Loucy (cell line): Measurements from ENCODE around the gene NADSYN1.

ENCODE experiments used
- EZH2phosphoT487 ChIP-seq: fragments of 200-600 bp; IDR thresholded peaks from 2 replicates; pipeline ENCODE4 v1.6.1; 2018; ENCODE audit warnings: antibody characterized with exemption, mild to moderate bottlenecking, moderate library complexity, borderline replicate concordance
- TF ChIP-seq, protein P1 (sequence below): fragments of 200-600 bp; sonication (generic); conservative IDR thresholded peaks from 2 replicates; pipeline ENCODE4 v1.5.1; 2014; ENCODE audit warnings: mild to moderate bottlenecking, antibody characterized with exemption, low read length

DNA sequence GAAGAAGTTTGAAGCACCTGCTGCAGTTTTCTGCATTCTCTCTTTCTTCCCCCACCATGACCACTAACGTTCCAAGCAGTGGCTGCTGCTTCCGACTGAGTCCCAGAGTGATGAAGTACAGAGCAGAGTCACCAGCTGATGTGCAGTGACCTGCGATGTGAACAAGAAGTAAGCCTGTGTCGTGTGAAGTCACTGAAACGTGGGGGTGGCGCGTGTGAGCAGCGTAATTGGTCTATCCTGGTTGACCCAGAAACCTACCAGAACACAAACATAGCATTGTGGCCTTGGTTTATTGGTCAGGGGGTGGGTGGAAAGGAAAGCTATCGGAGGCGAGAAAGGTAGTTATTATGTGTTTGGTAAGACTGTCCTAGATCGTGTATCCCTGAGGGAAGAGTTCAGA, 77.6 kb downstream of the NADSYN1 start:
- TF ChIP-seq, protein P1, sequence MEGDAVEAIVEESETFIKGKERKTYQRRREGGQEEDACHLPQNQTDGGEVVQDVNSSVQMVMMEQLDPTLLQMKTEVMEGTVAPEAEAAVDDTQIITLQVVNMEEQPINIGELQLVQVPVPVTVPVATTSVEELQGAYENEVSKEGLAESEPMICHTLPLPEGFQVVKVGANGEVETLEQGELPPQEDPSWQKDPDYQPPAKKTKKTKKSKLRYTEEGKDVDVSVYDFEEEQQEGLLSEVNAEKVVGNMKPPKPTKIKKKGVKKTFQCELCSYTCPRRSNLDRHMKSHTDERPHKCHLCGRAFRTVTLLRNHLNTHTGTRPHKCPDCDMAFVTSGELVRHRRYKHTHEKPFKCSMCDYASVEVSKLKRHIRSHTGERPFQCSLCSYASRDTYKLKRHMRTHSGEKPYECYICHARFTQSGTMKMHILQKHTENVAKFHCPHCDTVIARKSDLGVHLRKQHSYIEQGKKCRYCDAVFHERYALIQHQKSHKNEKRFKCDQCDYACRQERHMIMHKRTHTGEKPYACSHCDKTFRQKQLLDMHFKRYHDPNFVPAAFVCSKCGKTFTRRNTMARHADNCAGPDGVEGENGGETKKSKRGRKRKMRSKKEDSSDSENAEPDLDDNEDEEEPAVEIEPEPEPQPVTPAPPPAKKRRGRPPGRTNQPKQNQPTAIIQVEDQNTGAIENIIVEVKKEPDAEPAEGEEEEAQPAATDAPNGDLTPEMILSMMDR = no peak
- no peak for TF ChIP-seq EZH2phosphoT487
